ENCODE data around the gene LTBP1. TPM values are rescaled to one million over a fixed set of nuclear protein-coding genes. Genes with fewer than 3 reads are reported as not detected.

Gene LTBP1
- total RNA-seq, 2 donors from 2014 or later: 19.4 to 23.1 TPM

DNA sequence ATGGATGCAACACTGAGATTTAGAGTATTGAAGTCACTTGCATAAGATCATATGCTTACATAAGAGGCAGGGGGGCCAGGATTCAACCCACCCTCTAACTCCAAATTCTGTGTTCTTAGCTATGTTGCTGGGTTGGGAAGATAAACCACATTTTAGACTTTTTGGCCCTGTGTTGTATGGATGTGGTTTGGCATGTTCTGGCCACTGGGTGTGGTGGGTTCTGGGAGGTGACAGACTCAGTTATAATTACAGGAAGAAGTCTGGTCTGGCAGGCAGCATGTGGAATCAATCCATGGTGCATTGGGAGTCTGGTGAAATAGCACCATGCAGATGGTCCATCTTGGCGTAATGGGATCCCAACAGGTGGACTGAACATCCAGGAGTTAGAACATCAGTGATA is 138.9 kb downstream of the LTBP1 start:
- no peaks in the 10 kb centered on the region for H3K9me3 ChIP-seq
- H3K36me3 ChIP-seq: no peaks in the 10 kb centered on the region
- H3K27me3 ChIP-seq: no peaks in the 10 kb centered on the region
- intact Hi-C loops (cut with DNase I): no loop called here
- H3K4me3 ChIP-seq: no peak overlapping the region
- TF ChIP-seq, protein P1, sequence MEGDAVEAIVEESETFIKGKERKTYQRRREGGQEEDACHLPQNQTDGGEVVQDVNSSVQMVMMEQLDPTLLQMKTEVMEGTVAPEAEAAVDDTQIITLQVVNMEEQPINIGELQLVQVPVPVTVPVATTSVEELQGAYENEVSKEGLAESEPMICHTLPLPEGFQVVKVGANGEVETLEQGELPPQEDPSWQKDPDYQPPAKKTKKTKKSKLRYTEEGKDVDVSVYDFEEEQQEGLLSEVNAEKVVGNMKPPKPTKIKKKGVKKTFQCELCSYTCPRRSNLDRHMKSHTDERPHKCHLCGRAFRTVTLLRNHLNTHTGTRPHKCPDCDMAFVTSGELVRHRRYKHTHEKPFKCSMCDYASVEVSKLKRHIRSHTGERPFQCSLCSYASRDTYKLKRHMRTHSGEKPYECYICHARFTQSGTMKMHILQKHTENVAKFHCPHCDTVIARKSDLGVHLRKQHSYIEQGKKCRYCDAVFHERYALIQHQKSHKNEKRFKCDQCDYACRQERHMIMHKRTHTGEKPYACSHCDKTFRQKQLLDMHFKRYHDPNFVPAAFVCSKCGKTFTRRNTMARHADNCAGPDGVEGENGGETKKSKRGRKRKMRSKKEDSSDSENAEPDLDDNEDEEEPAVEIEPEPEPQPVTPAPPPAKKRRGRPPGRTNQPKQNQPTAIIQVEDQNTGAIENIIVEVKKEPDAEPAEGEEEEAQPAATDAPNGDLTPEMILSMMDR (IDR thresholded peaks at IDR 0.05): no peak
- H3K4me1 ChIP-seq: no peaks in the 10 kb centered on the region
- no peak for DNase-seq
- H3K9ac ChIP-seq (ENCODE audit: low read depth in 2 of 2, low read length in 2 of 2): no peak overlapping the region
- H3K27ac ChIP-seq: no peak overlapping the region

DNA sequence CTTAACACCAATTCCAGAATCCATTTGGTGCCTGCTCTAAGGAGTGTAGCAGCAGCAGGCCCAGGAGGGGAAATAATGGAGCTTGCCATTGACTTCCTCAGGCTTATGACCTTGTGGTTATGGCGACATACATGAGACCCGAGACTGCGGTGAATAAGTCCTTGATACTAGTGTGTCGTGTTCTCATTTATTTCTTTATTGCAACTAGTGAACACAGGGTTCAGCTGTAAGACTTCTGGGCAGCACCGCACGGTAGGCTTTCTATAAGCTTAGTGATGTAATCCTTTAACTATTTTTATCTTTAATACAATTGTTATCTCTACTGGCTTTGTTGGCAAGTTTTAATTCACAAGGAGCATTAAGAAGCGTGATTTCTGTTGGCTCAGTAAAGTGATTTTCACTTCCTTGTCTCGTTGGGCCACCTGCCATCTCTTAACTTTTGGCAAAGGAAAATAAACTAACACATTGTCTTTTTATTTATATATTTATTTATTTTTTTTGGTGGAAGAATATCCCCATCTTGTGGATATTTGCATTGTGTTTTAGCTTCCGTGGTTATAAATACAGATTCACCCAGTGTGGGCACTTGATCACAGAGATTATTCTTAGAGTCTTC is 139.8 kb downstream of the LTBP1 start:
- DNase-seq: no peak
- Histone ChIP-seq H3K4me1 (no peaks in the 10 kb centered on the region), H3K9ac (ENCODE audit: low read depth in 2 of 2, low read length in 2 of 2) (no peak overlapping the region), H3K4me3 (no peak overlapping the region), H3K9me3 (no peaks in the 10 kb centered on the region), H3K27ac (no peak overlapping the region), H3K36me3 (no peaks in the 10 kb centered on the region), H3K27me3 (no peaks in the 10 kb centered on the region)
- TF ChIP-seq, protein P1 (IDR thresholded peaks at IDR 0.05): no peak
- intact Hi-C loops (cut with DNase I): no loop called here

DNA sequence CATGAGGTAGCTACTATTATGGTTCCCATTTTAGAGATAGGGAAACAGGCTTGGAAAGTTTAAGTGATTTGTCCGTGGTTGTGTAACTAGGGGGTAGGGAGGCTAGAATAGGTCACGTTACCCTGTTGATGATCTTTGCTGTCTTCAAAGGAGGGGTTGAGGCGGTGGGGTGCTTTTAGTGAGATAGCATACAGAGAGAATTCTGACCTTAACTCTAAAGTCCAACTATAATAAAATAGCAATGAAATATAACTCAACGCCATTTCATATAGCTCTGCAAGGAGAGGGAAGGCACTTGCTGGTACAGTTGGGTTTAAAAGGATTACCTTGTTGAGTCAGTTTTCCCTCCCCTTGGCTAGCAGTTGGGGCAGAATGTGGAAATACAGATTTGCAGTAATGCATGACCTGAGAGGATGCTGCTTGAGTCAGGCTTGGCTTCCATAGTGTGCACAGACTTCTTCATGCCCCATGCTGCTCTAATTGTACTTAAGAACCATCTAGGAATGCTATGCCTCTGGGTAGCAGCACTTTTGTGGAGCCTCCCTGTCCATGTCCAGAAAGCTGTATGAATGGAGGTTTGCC is 143.9 kb downstream of the LTBP1 start:
- Histone ChIP-seq H3K9me3 (no peaks in the 10 kb centered on the region), H3K27ac (no peak overlapping the region), H3K9ac (ENCODE audit: low read depth in 2 of 2, low read length in 2 of 2) (no peak overlapping the region), H3K36me3 (no peaks in the 10 kb centered on the region), H3K27me3 (no peaks in the 10 kb centered on the region), H3K4me1 (no peaks in the 10 kb centered on the region), H3K4me3 (no peak overlapping the region)
- no peak for DNase-seq
- intact Hi-C loops (cut with DNase I): no loop called here
- TF ChIP-seq, protein P1 (IDR thresholded peaks at IDR 0.05): no peak

DNA sequence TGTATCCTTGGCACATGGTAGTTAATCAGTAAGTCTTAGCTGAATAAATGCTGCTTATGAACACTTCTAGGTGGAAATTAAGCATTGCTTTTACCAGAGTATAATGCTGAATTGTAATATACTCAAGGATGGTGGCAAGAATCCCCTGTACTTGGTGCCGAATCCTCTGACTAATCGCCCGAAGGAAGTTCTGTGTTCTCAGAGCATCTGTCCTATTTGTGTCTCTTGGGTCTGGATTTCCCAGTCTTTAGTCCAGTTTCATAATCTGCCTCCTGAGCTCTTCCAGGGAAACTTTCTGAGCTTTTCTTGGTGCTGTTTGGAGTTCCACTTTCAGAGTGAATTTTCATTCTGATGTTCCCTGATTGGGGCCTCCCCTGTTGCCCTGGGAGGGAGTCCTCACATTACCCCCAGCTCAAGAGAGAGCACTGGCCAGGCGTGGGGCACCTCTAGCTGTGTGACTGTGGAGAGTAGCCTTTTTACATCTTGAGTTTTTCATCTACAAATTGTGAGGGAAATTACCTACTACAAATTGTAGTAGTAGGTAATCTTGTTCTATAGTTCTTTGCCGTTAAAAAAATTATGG is 144.9 kb downstream of the LTBP1 start:
- H3K9ac ChIP-seq (ENCODE audit: low read depth in 2 of 2, low read length in 2 of 2): no peak overlapping the region
- no peak overlapping the region for H3K27ac ChIP-seq
- no peaks in the 10 kb centered on the region for H3K9me3 ChIP-seq
- H3K4me3 ChIP-seq: no peak overlapping the region
- intact Hi-C loops (cut with DNase I): no loop called here
- H3K36me3 ChIP-seq: no peaks in the 10 kb centered on the region
- TF ChIP-seq, protein P1 (IDR thresholded peaks at IDR 0.05): no peak
- no peak for DNase-seq
- no peaks in the 10 kb centered on the region for H3K27me3 ChIP-seq
- H3K4me1 ChIP-seq: no peaks in the 10 kb centered on the region

DNA sequence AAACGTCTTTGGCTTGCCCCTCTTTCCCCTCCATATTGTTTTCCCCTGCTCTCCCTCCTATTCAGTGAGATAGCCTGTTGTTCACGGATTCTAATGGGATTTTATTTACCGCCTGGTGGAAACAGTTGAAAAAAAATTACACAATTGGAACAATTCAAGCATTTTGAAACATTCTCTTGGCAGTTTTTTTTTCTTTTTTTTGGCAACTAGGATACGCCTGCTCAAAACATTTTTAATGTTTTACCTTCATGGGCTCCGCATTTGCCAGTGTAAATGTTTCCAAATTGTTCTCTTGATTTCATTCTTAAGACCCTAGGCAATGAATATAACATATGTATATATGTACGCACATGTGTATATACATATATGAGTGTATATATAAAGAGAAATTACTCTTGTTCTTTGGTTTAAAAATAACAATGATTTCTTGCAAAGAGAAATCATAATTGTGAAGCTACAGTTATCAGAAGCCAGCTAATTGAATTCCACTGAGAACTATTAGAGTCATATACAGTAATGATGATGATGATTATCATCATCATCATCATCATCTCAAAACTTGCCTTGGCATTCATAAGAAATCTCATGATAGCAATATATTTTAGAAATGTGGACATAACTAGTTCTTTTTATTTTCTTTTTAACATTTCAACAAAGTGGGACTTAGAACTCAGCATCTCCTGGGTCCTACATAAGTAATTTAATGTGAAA is 146.7 kb downstream of the LTBP1 start:
- Histone ChIP-seq H3K36me3 (no peaks in the 10 kb centered on the region), H3K4me3 (no peak overlapping the region), H3K27ac (no peak overlapping the region), H3K9ac (ENCODE audit: low read depth in 2 of 2, low read length in 2 of 2) (no peak overlapping the region), H3K27me3 (no peaks in the 10 kb centered on the region), H3K9me3 (no peaks in the 10 kb centered on the region), H3K4me1 (no peaks in the 10 kb centered on the region)
- intact Hi-C loops (cut with DNase I): no loop called here
- DNase-seq: no peak
- TF ChIP-seq, protein P1 (IDR thresholded peaks at IDR 0.05): no peak
